H7 (cell line): ENCODE results near the gene PRDX2. TPM values are rescaled to one million over a fixed set of nuclear protein-coding genes. Genes with fewer than 3 reads are reported as not detected.

Source experiments
- DNase-seq: peaks from one replicate; pipeline ENCODE4 v3.0.0; 2012
- H3K27me3 ChIP-seq: 2 replicates; pipeline ENCODE4 v1.6.0; 2011; ENCODE audit warnings: mild to moderate bottlenecking, low read length; ENCODE audit not compliant: control insufficient read depth, insufficient read depth
- H3K36me3 ChIP-seq: replicated peaks from 2 replicates; pipeline ENCODE4 v1.5.1; 2011; ENCODE audit warnings: low read length; ENCODE audit not compliant: control insufficient read depth, insufficient read depth
- H3K4me3 ChIP-seq: 2 replicates; pipeline ENCODE4 v1.5.1; 2011; ENCODE audit warnings: low read depth, mild to moderate bottlenecking, control low read depth, low read length, moderate library complexity; ENCODE audit not compliant: insufficient read depth
- total RNA-seq: library from RNA; depleted of rRNA; stranded (reverse); fragments of >200 nt; shearing (Covaris generic); gene quantifications from 2 replicates; pipeline ENCODE4 v1.2.3, GENCODE V29; 2014

PRDX2 gene
- total RNA-seq, 1 experiment from 2014 or later: 571 TPM

DNA sequence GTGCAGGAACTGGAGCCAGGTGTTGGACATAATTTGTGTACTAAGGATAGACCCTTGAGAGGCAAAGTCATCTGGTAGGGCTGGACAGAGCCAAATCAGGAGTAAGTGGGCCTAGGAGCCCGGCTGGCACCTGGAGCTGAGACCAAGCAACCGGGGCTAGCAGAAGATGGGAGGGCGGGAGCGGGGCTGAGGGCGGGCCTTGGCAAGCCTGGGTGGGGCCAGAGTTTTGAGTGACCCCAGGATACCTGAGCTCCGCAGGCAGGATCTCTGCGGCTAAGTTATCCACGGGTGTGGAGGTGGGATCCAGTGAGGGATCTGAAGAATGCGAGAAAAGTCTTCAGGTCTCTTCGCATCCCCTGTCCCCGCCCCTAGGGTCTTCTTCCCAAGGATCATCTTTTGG is 34.5 kb downstream of the PRDX2 start:
- H3K27me3 ChIP-seq: peaks cover 4% of the 10 kb centered on the region; the same call in 1 of the 2 replicates
- H3K4me3 ChIP-seq: no peak overlapping the region
- peaks cover 13% of the 10 kb centered on the region for H3K36me3 ChIP-seq
- DNase-seq: peak; percentile 67

DNA sequence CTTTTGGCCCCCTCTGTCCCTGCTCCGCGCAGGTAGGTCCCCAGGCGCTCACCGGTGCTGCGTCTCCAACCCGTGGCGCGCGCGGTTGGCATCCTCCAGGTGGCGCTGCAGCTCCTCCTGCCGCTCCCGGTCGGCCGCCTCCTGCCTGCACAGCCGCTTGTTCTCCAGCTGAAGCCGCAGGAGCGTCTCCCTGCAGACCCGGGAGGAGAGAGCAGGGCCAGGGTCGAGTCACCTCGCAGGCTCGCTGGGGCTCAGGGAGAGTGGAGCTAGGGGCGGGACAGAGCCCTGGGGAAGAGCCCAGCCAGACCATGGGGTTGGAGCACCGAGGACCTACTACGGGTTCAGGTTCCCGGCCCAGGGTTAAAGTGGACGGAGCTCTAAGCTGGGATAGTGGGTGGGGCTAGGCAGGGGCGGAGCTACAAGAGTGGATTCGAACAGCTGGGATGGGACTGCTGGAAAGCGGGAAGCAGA is 35.5 kb downstream of the PRDX2 start:
- DNase-seq: peak; percentile 91
- H3K4me3 ChIP-seq: peak overlapping the region; percentile 48
- peaks cover 4% of the 10 kb centered on the region; the same call in 1 of the 2 replicates for H3K27me3 ChIP-seq
- H3K36me3 ChIP-seq: peaks cover 14% of the 10 kb centered on the region

DNA sequence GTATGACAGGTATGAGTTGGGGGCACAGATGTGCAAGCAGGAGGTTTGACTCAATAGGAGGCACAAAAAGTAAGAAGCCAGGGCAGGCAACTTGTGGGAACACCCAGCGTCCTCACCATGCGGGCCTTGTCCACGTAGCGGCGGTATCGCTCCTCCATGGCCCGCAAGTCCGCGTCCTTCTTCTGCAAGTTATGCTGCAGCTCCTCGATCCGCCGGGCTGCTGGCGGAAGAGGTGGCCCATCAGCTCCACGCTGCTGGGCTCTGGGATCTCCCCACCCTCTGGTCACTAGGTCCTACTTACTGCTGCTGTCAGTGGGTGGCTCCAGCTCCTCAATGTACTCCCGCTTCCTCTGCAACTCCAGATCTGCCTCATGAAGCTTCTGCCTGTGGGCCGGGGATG is 36.9 kb downstream of the PRDX2 start:
- peaks cover 2% of the 10 kb centered on the region; the same call in 1 of the 2 replicates for H3K27me3 ChIP-seq
- H3K36me3 ChIP-seq: peaks cover 13% of the 10 kb centered on the region
- no peak overlapping the region for H3K4me3 ChIP-seq
- DNase-seq: no peak

DNA sequence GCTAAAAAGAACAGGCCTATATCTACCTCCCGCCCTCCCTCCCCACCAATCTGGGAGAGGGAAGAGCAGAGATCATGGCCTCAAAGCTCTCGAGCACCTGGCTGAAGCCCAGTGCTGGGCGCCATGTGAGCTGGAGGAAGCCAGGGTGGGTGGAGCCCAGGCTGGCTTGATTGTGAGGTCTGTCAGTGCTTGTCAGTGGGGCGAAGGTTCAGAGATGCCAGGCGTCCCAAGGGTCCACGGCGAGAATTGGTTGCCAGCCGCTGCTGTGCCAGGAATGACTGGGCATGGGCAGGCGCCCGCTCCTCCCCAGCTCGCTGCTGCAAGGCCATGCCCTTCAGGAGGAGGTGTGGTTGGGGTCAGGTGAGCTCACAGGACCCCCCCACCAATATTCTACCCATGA is 38.5 kb downstream of the PRDX2 start:
- H3K4me3 ChIP-seq: no peak overlapping the region
- H3K27me3 ChIP-seq: peaks cover 3% of the 10 kb centered on the region; the same call in 1 of the 2 replicates
- DNase-seq: no peak
- H3K36me3 ChIP-seq: peaks cover 13% of the 10 kb centered on the region

DNA sequence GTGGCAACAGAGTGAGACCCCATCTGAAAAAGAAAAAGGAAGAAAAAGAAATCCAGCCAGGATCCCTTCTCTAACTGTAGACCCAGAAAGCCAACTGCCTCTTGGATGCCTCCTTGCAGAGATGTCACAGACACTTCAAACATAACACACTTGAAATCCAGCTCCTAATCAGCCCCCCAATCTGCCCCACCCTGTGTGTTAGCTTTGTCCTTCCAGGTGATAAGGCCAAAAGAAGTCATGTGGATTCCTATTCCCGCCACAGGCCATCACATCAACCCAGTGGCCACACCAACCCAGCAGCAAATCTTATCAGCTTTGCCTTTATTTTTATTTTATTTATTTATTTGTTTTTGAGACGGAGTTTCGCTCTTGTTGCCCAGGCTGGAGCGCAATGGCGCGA is 41.9 kb downstream of the PRDX2 start:
- H3K36me3 ChIP-seq: peaks cover 11% of the 10 kb centered on the region
- H3K4me3 ChIP-seq: no peak overlapping the region
- H3K27me3 ChIP-seq: peaks cover 5% of the 10 kb centered on the region; the same call in 1 of the 2 replicates
- DNase-seq: no peak

DNA sequence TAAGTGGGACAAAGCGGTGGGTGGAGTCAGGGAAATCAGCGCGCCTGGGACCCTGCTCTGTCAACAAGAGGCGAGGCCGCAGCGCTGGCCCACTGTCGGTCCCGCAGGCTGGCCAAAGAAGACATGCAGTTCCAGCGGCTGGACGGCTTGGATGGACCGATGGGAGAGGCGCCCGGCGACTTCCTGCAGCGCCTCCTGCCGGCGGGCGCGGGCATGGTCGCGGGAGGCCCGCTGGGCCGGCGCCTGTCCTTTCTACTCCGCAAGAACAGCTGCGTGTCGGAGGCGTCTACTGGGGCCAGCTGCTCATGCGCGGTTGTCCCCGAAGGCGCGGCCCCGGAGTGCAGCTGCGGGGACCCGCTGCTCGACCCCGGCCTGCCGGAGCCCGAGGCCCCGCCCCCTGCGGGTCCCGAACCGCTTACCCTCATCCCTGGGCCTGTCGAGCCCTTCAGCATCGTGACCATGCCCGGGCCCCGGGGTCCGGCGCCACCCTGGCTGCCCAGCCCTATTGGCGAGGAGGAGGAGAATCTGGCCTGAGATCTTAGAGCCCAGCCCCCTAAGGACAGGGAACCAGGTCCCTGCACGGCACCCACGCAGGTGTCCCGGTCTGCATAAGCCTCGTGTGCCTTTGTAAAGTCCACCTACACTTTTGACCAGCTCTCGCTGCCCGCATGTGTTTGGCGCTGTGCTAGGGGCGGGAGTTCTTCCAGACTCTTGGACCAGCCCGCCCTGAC is 43.9 kb downstream of the PRDX2 start:
- peak overlapping the region; percentile 39 for H3K4me3 ChIP-seq
- peak; percentile 98 for DNase-seq
- H3K27me3 ChIP-seq: peaks cover 8% of the 10 kb centered on the region; the same call in 1 of the 2 replicates
- peaks cover 3% of the 10 kb centered on the region; the same call in 1 of the 2 replicates for H3K36me3 ChIP-seq

DNA sequence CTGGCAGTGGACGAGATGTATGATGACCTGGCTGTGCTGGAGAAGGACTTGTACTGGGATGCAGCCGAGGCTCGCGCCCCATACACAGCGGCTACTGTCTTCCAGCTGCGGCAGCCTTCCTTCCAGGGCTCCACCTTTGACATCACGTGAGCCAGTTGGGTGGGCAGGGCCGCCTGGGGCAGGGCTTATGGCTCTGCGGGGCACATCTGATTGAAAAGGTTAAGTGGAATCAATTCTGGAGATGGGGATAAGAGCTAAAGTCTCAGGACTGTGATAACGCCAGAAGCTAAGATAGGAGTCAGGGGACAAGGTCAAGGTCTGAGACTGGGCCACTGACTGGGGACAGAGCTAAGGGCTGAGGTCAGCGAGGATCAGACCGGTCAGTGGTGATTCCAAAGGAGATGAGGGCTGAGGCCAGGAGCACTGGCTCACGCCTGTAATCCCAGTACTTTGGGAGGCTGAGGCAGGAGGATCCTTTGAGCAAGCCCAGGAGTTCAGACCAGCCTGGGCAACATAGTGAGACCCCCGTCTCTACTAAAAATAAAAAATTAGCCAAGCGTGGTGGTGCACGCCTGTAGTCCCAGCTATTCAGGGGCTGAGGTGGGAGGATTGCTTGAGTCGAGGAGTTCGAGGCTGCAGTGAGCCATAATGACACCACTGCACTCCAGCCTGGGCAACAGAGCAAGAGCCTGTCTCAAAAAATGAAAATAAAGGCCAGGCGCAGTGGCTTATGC is 45.3 kb downstream of the PRDX2 start:
- DNase-seq: no peak

DNA sequence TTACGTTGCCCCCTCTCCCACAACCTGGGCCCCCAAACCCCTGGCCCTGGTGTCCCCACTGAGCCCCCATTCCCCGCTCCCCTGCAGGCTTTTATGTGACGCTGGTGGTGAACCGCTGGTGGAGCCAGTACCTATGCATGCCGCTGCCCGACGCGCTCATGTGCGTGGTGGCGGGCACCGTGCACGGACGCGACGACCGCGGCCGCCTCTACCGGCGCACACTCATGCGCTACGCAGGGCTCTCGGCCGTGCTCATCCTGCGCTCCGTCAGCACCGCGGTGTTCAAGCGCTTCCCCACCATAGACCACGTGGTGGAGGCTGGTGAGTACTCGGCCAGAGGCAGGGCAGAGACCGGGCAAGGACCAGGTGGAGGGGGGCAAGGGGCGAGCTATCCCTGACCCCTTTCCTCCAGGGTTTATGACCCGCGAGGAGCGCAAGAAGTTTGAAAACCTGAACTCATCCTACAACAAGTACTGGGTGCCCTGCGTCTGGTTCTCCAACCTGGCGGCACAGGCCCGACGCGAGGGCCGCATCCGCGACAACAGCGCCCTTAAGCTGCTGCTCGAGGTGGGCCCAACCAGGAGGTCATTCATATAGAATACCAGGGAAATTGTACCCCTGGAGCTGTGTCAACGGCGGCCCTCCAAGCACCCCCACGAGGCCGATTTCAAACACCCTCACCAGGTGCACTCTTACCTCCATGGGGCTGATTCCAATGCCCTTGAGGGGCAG is 47.0 kb downstream of the PRDX2 start:
- Histone ChIP-seq H3K4me3 (no peak overlapping the region), H3K36me3 (no peaks in the 10 kb centered on the region), H3K27me3 (peaks cover 35% of the 10 kb centered on the region)
- peak; percentile 57 for DNase-seq

More for the DNA sequence above, 45.3 kb downstream of the PRDX2 start:
- no peak overlapping the region for H3K4me3 ChIP-seq
- no peaks in the 10 kb centered on the region for H3K36me3 ChIP-seq
- H3K27me3 ChIP-seq: peaks cover 20% of the 10 kb centered on the region

DNA sequence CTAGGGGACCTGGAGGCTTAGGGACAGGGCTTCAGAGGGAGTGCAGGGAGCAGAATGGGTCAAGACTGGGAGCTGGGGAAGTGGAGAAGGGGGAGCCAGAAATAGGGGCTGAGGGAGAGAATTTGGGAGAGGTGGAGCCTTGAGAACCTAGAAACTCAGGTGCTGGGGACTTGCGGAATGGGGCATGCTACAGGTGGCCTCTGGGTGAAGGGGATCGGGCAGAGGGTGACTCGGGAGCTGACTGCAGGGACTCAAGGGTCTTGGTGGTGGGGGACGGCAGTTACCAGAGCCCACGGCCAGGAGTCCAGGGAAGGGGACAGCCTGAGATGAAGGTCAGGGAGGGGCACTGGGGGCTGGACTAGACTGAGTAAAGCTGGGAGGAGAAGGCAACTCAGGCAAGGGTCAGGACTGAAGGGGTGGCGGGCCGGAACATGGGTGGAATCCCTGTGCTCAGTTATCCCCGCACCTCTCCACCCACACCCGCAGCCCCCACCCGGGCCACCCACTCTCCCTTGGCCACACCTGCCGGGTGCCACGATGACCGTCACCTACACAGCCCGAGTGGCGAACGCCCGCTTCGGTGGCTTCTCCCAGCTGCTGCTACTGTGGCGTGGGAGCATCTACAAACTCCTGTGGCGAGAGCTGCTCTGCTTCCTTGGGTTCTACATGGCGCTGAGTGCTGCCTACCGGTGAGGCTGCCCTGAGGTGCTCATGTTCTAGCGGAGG is 49.4 kb downstream of the PRDX2 start:
- Histone ChIP-seq H3K27me3 (peaks cover 33% of the 10 kb centered on the region), H3K36me3 (peaks cover 4% of the 10 kb centered on the region), H3K4me3 (peak overlapping the region; percentile 37; the same call in 1 of the 2 replicates)
- no peak for DNase-seq

DNA sequence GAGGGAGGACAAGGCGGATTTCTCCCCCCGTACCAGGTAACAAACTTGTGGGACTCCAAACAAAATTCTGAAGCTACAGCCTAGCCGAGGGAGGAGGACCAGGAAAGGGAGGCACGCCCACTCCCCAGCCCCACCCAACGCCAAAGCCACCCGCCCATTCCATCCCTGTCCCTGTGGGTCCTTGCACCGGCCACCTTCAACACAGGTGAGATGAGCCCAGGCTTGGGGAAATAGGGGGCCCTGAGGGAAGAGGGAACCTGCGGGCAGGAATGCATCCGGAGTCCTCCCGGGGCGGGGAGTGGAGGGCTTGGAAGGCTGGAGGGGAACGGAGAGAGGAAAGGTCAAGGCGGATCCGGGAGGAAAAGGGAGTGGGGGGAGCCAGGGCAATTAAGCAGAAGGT is 50.0 kb downstream of the PRDX2 start, which contains the start of gene BEST2:
Gene BEST2 (plus strand): TSS at position 157 of the 400 bp plus-strand sequence. CDS start 802 bp downstream, outside the sequence.
- Histone ChIP-seq H3K36me3 (peaks cover 4% of the 10 kb centered on the region), H3K27me3 (peaks cover 33% of the 10 kb centered on the region), H3K4me3 (peak within 1 kb of the TSS; percentile 37; the same call in 1 of the 2 replicates)
- peak; percentile 90 for DNase-seq

DNA sequence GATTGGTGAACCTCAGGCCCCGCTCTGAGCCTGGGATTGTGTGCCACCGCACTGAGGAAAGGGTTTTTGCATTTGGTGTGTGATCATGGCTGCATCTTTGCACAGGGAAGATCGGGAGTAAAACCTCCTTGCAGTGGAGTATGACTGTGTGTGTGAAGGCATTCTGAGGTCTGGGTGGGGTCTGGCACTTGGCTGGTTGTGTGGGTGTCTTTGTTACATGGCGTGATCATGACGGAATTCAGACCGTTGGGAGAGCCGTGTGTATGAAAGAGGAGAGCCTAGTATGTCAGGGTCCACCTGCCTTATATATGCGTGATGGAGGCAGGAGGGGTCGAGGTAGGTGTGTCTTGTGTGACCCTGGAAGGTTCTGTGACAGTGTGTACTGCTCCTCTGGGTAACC is 50.7 kb downstream of the PRDX2 start:
- Histone ChIP-seq H3K36me3 (peaks cover 5% of the 10 kb centered on the region), H3K4me3 (no peak overlapping the region), H3K27me3 (peaks cover 33% of the 10 kb centered on the region)
- DNase-seq: no peak

DNA sequence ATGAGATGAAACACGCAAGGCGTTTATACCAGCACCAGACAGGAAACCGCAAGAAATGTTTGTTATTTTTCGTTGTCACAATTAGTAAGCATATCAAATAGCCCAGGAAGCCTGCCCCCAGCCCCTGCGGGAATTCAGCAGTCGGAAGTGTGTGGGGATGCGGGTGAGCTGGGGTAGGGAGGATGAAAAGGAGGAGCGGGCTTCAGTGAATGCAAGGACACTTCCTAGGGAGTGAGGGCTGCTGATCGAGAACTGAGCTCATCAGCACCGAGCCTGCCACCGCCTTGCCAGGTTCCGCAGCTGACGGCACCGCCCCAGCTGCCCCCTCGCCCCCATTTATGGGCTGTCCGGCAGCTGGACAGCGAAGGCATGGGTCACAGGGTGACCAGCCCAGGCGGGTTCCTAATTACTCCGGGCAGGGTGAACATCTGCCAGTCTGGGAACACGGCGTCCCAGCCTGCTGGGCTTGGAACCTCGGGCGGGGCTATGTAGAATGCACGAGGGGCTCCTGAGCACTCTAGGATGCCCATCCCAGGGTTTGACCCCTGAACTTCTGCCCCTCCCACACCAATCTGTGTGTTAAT is 51.6 kb downstream of the PRDX2 start:
- Histone ChIP-seq H3K36me3 (peaks cover 6% of the 10 kb centered on the region), H3K27me3 (peaks cover 32% of the 10 kb centered on the region), H3K4me3 (no peak overlapping the region)
- DNase-seq: peak; percentile 71

DNA sequence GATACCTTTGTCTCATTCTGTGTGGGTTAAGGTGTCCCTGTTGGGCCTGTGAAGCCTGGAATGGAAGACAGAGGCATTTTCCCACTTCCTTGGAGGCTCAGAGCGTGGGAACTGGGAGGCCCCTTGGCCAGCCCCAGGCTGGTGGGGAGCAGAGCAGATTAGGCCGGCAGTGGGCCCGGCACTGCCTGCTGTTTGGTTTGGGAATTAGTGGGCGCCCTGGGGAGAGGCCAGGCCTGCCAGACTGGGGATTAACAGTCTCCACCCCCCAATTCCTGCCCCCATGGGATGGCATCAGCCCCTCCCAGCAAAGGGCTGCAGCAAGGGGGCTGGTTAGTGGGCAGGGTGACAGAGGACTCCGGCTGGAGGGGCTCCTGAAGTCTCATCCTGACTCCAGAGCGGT is 53.1 kb downstream of the PRDX2 start:
- Histone ChIP-seq H3K36me3 (peaks cover 7% of the 10 kb centered on the region), H3K27me3 (peaks cover 30% of the 10 kb centered on the region), H3K4me3 (no peak overlapping the region)
- peak; percentile 63 for DNase-seq
